H9 (cell line): ENCODE measurements around the gene FOLR2. TPM values are rescaled to one million over a fixed set of nuclear protein-coding genes. Genes with fewer than 3 reads are reported as not detected.
A peak's percentile ranks its signal among the peaks of the same experiment; 100 is the strongest.

ENCODE experiments used
- DNase-seq: peaks from one replicate; pipeline ENCODE4 v3.0.0-alpha.2; 2017
- H2AFZ ChIP-seq: one replicate; pipeline ENCODE4 v1.6.1; 2013; ENCODE audit warnings: mild to moderate bottlenecking, low read length, control low read depth, moderate library complexity
- H2AK5ac ChIP-seq: 2 replicates; pipeline ENCODE4 v1.6.1; 2013; ENCODE audit warnings: low read length, control low read depth, mixed read lengths; ENCODE audit not compliant: insufficient read length
- H2BK120ac ChIP-seq: one replicate; pipeline ENCODE4 v1.6.1; 2013; ENCODE audit warnings: low read depth, mild to moderate bottlenecking, low read length, control low read depth, inconsistent platforms; ENCODE audit not compliant: poor library complexity, severe bottlenecking
- H2BK12ac ChIP-seq: 2 replicates; pipeline ENCODE4 v1.6.1; 2013; ENCODE audit warnings: low read length, control low read depth, mixed read lengths, low read depth; ENCODE audit not compliant: insufficient read length
- H2BK15ac ChIP-seq: 2 replicates; pipeline ENCODE4 v1.6.1; 2013; ENCODE audit warnings: low read depth, low read length, control low read depth
- H2BK20ac ChIP-seq: one replicate; pipeline ENCODE4 v1.6.1; 2013; ENCODE audit warnings: low read depth, mild to moderate bottlenecking, low read length, control low read depth, inconsistent platforms; ENCODE audit not compliant: poor library complexity, severe bottlenecking
- H2BK5ac ChIP-seq: 2 replicates; pipeline ENCODE4 v1.6.1; 2013; ENCODE audit warnings: low read length, control low read depth, mixed read lengths; ENCODE audit not compliant: insufficient read length
- H3K14ac ChIP-seq: 2 replicates; pipeline ENCODE4 v1.6.1; 2013; ENCODE audit warnings: low read length, control low read depth; ENCODE audit not compliant: insufficient read depth
- H3K18ac ChIP-seq: 2 replicates; pipeline ENCODE4 v1.6.1; 2013; ENCODE audit warnings: low read depth, mild to moderate bottlenecking, mixed read lengths, low read length, control low read depth; ENCODE audit not compliant: insufficient read length
- H3K23ac ChIP-seq: 2 replicates; pipeline ENCODE4 v1.6.1; 2013; ENCODE audit warnings: low read length, control low read depth, mixed read lengths, low read depth; ENCODE audit not compliant: insufficient read length
- H3K23me2 ChIP-seq: 2 replicates; pipeline ENCODE4 v1.6.1; 2013; ENCODE audit warnings: low read depth, mild to moderate bottlenecking, mixed read lengths, low read length, control low read depth; ENCODE audit not compliant: insufficient read length, poor library complexity, severe bottlenecking
- H3K27ac ChIP-seq: 2 replicates; pipeline ENCODE4 v1.5.1; 2013; ENCODE audit warnings: low read length, control low read depth, mixed read lengths, low read depth; ENCODE audit not compliant: insufficient read length
- H3K27me3 ChIP-seq: 2 replicates; pipeline ENCODE4 v1.6.1; 2013; ENCODE audit warnings: low read length, control low read depth, inconsistent platforms; ENCODE audit not compliant: insufficient read depth
- H3K4ac ChIP-seq: 2 replicates; pipeline ENCODE4 v1.6.1; 2013; ENCODE audit warnings: low read depth, mild to moderate bottlenecking, control low read depth, inconsistent platforms, low read length, moderate library complexity
- H3K4me1 ChIP-seq: 2 replicates; pipeline ENCODE4 v1.6.1; 2013; ENCODE audit warnings: low read length, control low read depth, inconsistent platforms; ENCODE audit not compliant: insufficient read depth
- H3K4me2 ChIP-seq: 2 replicates; pipeline ENCODE4 v1.6.1; 2013; ENCODE audit warnings: low read length, control low read depth, mixed read lengths; ENCODE audit not compliant: insufficient read length, insufficient read depth
- H3K56ac ChIP-seq: 2 replicates; pipeline ENCODE4 v1.6.1; 2013; ENCODE audit warnings: low read depth, mild to moderate bottlenecking, mixed read lengths, low read length, control low read depth; ENCODE audit not compliant: insufficient read length
- H3K79me1 ChIP-seq: 2 replicates; pipeline ENCODE4 v1.6.1; 2013; ENCODE audit warnings: low read depth, mild to moderate bottlenecking, moderate library complexity, low read length, control low read depth, inconsistent platforms; ENCODE audit not compliant: insufficient read depth, poor library complexity, severe bottlenecking
- H3K79me2 ChIP-seq: 2 replicates; pipeline ENCODE4 v1.6.1; 2013; ENCODE audit warnings: low read length, control low read depth, inconsistent platforms; ENCODE audit not compliant: insufficient read depth
- H3K9ac ChIP-seq: 2 replicates; pipeline ENCODE4 v1.6.1; 2013; ENCODE audit warnings: low read length, control low read depth, mixed read lengths; ENCODE audit not compliant: insufficient read length; ENCODE audit errors: extremely low read depth
- H3K9me3 ChIP-seq: one replicate; pipeline ENCODE4 v1.6.1; 2013; ENCODE audit warnings: low read depth, low read length, inconsistent platforms; ENCODE audit not compliant: control insufficient read depth
- H3T11ph ChIP-seq: one replicate; pipeline ENCODE4 v1.6.1; 2013; ENCODE audit warnings: mild to moderate bottlenecking, low read length, control low read depth, inconsistent platforms
- H4K20me1 ChIP-seq: one replicate; pipeline ENCODE4 v1.6.1; 2013; ENCODE audit not compliant: control insufficient read depth, insufficient read length, insufficient read depth
- H4K5ac ChIP-seq: 2 replicates; pipeline ENCODE4 v1.6.1; 2013; ENCODE audit warnings: low read depth, mild to moderate bottlenecking, mixed read lengths, low read length, control low read depth; ENCODE audit not compliant: insufficient read length
- H4K8ac ChIP-seq: replicated peaks from 2 replicates; pipeline ENCODE4 v1.6.1; 2013; ENCODE audit warnings: low read length, control low read depth, mixed read lengths, low read depth; ENCODE audit not compliant: insufficient read length
- H4K91ac ChIP-seq: 2 replicates; pipeline ENCODE4 v1.6.1; 2013; ENCODE audit warnings: low read depth, mild to moderate bottlenecking, moderate library complexity, mixed read lengths, low read length, control low read depth; ENCODE audit not compliant: insufficient read length
- H3K27ac Mint-ChIP-seq, 3 experiments: 2 replicates in 2 of 3; 3 replicates in 1 of 3; pipeline ENCODE4 v1.8.0; 2020 to 2021; ENCODE audit warnings: mixed read lengths in 3 of 3, mild to moderate bottlenecking in 1 of 3, moderate library complexity in 1 of 3
- H3K27me3 Mint-ChIP-seq: 2 replicates; pipeline ENCODE4 v1.8.0; 2021; ENCODE audit warnings: low read depth, mild to moderate bottlenecking, moderate library complexity, mixed read lengths
- H3K36me3 Mint-ChIP-seq, 3 experiments: 2 replicates in 2 of 3; 3 replicates in 1 of 3; pipeline ENCODE4 v1.8.0; 2020 to 2021; ENCODE audit warnings: low read depth in 3 of 3, mixed read lengths in 3 of 3; ENCODE audit not compliant: insufficient read depth in 1 of 3
- H3K4me1 Mint-ChIP-seq, 2 experiments: 2 replicates each; pipeline ENCODE4 v1.8.0; 2020; ENCODE audit warnings: mixed read lengths in 2 of 2
- H3K4me3 Mint-ChIP-seq, 2 experiments: 2 replicates in 1 of 2; 3 replicates in 1 of 2; pipeline ENCODE4 v1.8.0; 2020 to 2021; ENCODE audit warnings: mild to moderate bottlenecking in 2 of 2, mixed read lengths in 2 of 2, moderate library complexity in 1 of 2
- H3K9me3 Mint-ChIP-seq, 2 experiments: 2 replicates in 1 of 2; 3 replicates in 1 of 2; pipeline ENCODE4 v1.8.0; 2020; ENCODE audit warnings: mild to moderate bottlenecking in 2 of 2, mixed read lengths in 2 of 2, moderate library complexity in 1 of 2
- whole genome bisulfite sequencing: extraction: QIAGEN DNeasy Blood & Tissue Kit; methylation state at CpG from one replicate; pipeline ENCODE4 v1.1.7; 2013; ENCODE audit warnings: missing lambda C conversion rate, low lambda C conversion rate, mixed read lengths; ENCODE audit not compliant: insufficient read length; ENCODE audit errors: extremely low coverage; 5-methylcytosine and 5-hydroxymethylcytosine counted together
- total RNA-seq: library from RNA; stranded (reverse); gene quantifications from 2 replicates; pipeline ENCODE4 v1.2.1, GENCODE V29; 2021
- TF ChIP-seq, protein P1 (sequence below): fragments of 200-600 bp; sonication (generic); conservative IDR thresholded peaks from 3 replicates; pipeline ENCODE4 v1.8.0; 2021; ENCODE audit warnings: antibody characterized with exemption, mild to moderate bottlenecking

Gene FOLR2
- total RNA-seq, 1 experiment from 2014 or later = not detected

DNA sequence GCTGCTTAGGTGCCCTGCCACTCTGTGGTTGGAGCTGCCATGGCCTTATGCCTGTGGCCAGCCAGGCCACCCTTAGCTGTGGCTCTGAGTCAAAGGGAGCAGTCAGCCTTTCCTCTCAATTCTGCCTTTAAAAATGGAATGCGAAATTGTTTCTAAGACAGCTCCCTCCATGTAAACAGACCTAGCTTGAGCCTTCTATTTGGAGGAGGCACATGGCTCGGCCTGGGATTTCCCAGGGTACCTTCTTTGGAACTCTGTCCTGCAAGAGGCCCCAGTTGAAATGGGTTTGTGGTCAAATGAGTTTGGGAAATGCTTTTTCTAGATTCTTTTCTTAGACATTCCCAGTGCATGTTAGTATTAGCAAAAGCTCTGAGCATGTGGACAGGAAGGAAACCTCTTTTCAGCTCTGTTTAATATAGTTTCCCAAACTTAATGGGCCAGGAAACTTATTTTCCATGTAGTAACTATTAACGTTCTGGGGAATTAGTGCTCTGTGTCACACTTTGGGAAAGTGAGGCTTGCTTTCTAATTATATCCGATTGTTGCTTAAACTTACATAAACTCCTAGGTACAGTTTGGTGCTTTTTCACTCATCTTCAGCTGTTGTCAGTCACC lies 19.6 kb downstream of the FOLR2 start:
- Histone ChIP-seq H3K9me3 (no peaks in the 10 kb centered on the region), H2BK15ac (no peak overlapping the region), H3K23me2 (peaks cover 18% of the 10 kb centered on the region), H3K4me1 (peaks cover 5% of the 10 kb centered on the region; the same call in 1 of the 2 replicates), H3K27ac (no peak overlapping the region), H3K14ac (no peak overlapping the region), H3K79me2 (no peaks in the 10 kb centered on the region), H2BK5ac (no peak overlapping the region), H4K8ac (no peak overlapping the region), H4K20me1 (peaks cover 2% of the 10 kb centered on the region), H3T11ph (no peak overlapping the region), H2BK120ac (no peak overlapping the region), H3K4me2 (no peak overlapping the region), H3K27me3 (peaks cover 21% of the 10 kb centered on the region), H2AFZ (no peak overlapping the region), H2AK5ac (no peak overlapping the region), H2BK12ac (no peak overlapping the region), H4K91ac (no peak overlapping the region), H3K79me1 (no peaks in the 10 kb centered on the region), H3K9ac (no peak overlapping the region), H3K18ac (no peak overlapping the region), H3K56ac (no peak overlapping the region), H4K5ac (no peak overlapping the region), H2BK20ac (no peak overlapping the region), H3K23ac (no peak overlapping the region), H3K4ac (no peak overlapping the region)
- no peak for DNase-seq
- H3K27me3 Mint-ChIP-seq = peaks cover 15% of the 10 kb centered on the region
- peak overlapping the region in 1 of 3 experiments; percentile 55; a peak in 2 of 7 replicates for H3K27ac Mint-ChIP-seq
- TF ChIP-seq, protein P1, sequence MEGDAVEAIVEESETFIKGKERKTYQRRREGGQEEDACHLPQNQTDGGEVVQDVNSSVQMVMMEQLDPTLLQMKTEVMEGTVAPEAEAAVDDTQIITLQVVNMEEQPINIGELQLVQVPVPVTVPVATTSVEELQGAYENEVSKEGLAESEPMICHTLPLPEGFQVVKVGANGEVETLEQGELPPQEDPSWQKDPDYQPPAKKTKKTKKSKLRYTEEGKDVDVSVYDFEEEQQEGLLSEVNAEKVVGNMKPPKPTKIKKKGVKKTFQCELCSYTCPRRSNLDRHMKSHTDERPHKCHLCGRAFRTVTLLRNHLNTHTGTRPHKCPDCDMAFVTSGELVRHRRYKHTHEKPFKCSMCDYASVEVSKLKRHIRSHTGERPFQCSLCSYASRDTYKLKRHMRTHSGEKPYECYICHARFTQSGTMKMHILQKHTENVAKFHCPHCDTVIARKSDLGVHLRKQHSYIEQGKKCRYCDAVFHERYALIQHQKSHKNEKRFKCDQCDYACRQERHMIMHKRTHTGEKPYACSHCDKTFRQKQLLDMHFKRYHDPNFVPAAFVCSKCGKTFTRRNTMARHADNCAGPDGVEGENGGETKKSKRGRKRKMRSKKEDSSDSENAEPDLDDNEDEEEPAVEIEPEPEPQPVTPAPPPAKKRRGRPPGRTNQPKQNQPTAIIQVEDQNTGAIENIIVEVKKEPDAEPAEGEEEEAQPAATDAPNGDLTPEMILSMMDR = no peak
- peaks cover 21 to 27% of the 10 kb centered on the region in 2 experiments for H3K4me1 Mint-ChIP-seq
- H3K36me3 Mint-ChIP-seq = peaks cover 23 to 69% (median 51%) of the 10 kb centered on the region in 3 experiments; a peak in 6 of 7 replicates
- H3K9me3 Mint-ChIP-seq = peaks cover 0 to 3% of the 10 kb centered on the region in 2 experiments; a peak in 2 of 5 replicates
- no CpG with 5 or more reads among the region's 4 CpGs for WGBS
- no peak overlapping the region for H3K4me3 Mint-ChIP-seq
